Erythroblast (primary cell): Measurements from ENCODE around the gene NTN1.

Experiments
- DNase-seq, 2 experiments: peaks; one replicate each; lab custom pipeline; 2025; lab: John Stamatoyannopoulos, UW
- GATA1 ChIP-seq: IDR thresholded peaks from 2 replicates; pipeline ENCODE4 v1.6.1; 2011; ENCODE audit warnings: low read depth, mild to moderate bottlenecking, control low read depth, low read length, moderate library complexity
- POLR2A ChIP-seq: IDR thresholded peaks from 2 replicates; pipeline ENCODE4 v1.6.1; 2011; ENCODE audit warnings: mild to moderate bottlenecking, low read length

NTN1 gene

DNA sequence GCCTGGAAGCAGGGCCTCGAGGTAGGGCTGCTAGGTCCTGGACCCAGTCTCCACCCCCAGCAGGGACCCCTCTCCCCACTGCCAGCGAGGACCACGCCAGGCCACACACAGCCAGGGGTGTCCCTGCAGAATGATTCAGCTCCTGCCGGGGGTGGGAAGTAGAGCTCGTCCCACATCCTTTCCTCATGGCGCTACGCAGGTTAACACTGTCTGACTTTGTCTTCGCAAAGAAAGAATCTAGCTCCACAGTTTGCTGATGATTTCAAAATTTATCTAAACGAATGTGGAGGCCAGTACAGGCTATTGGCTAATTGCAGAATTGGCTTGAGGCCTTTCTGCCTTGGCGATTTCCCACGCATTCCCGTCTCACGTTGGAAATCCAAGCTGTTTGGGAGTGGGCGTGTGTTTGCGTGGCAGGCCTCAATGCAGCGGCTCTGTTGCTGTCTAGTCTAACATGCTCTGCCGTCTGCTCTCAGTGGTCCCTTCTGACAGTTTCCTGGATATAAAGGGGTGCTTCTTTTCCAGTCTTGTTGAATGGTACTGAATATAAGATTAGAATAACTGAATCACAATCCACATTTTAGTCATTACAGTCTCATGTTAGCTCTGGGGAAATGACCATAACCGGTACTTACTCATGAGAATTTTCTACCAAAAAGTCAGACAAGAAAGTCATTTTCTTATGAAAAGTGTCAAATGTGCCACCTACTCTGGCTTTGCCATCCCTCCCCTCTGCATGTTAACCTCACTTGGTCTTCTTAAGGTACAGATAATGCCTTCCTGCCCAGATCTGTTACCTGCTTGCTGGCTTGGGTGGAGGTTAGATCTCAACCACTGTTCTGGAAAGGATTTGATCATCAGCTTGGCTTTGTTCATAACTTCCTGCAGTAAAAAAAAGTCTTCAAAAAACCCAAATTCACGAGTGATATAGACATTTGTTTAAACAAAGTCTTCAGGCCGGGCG is 252.4 kb downstream of the NTN1 start:
- TF ChIP-seq GATA1: no peak
- TF ChIP-seq POLR2A: no peak
- DNase-seq: no peak

DNA sequence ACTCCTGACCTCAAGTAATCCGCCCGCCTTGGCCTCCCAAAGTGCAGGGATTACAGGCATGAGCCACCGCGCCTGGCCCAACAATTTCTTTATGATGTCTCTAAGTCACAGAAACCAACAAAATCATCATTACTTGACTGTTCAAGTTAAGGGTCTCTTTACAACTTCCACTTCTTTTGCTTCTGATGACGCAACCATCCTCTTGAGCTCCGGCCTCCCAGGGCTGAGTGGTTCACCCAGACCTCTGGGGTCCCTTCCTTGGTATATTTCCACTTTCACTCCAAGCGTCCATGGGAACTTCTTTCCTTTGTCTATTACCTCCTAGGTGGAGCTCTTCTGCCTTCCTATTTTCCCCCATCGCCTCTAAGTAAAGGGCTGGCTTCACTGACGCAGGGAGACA is 253.7 kb downstream of the NTN1 start:
- no peak for DNase-seq
- TF ChIP-seq POLR2A: no peak
- no peak for TF ChIP-seq GATA1

DNA sequence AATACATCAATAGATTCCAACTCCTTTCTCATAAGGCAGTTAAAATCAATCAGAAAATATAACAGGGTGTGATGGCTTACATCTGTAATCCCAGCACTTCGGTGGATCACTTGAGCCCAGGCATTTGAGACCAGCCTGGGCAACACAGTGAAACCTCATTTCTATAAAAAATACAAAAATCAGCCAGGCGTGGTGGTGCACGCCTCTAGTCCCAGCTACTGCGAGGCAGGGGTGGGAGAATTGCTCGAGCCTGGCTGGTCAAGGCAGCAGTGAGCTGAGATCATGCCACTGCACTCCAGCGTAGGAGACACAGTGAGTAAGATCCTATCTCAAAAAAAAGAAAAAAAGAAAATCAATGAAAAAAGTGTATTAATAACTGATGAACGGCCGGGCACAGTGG is 258.6 kb downstream of the NTN1 start:
- DNase-seq: no peak
- TF ChIP-seq GATA1 (no peak), POLR2A (no peak)

DNA sequence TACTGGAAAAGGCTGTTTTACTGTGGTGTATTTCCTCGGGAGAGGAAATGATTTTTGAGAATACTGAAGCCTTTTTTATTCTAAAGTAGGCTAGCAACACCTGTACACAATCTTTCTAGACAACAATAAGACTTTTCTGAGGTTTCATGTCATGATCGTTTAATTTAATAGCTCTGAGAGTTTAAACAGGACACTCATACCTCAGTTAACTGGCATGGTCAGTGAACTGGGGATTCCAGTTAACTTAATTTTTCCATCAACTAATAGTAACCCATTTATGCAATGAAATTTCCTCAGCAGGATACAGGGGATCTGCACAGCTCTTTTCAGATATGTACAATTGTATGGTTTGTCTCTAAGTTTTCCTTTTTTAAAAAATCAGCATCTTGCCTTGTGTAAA is 262.6 kb downstream of the NTN1 start:
- TF ChIP-seq POLR2A (no peak), GATA1 (no peak)
- DNase-seq: no peak

DNA sequence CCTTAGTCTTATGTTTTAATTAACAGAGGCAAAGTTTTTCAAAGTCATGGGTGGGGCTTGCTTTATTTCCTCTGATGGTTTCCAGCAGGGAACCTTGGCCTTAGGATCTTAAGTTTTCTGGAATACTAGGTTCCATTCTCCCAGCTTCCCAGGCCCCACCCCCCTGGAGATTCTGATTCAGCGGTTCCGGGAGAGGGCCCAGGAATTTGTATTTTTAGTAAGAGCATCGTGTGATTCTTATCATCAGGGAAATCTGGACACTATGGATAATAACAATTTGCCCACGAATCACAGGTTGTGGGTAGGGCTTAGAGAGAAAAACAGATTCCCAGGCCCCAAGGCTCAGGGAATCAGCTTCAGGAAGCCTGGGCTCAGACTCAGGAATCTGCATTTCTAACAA is 263.6 kb downstream of the NTN1 start:
- DNase-seq: no peak
- TF ChIP-seq GATA1 (no peak), POLR2A (no peak)

DNA sequence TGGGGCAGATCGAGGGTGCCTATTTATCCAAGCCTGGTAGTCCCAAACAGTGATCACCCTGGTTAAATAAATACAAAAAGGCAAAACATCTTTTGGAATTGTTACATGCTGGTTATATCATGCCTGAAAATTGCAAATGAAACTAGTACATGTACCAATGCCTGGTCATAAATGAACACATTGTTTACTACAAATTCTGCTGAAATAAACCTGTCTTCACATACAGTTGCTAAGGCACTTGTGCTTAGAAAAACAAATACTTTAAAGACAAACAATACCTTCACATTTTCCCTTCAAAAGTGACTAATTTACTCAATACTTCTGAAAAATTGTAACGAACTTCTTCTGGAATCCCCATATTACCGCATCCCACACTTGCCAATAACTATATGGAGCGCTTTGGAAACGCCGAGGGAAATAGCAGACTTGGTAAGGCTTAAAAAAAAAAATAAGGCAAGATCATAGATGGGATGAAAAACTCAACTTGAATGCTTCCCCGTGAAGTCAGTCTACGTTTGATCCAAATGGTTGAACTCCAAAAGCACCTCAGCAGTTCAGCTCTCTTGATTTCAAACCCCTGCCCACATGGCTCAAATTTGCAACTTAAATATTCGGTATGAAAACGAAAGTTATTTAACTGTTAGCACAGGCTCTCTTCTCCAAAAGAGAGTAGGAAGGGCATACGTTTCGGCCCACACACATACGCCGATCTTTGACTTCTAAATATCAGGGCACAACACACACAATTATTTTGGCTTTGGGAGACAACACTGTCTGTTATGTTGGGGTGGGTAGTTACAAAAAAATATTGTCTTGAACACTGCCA is 264.5 kb downstream of the NTN1 start:
- TF ChIP-seq GATA1 (no peak), POLR2A (no peak)
- DNase-seq: no peak

DNA sequence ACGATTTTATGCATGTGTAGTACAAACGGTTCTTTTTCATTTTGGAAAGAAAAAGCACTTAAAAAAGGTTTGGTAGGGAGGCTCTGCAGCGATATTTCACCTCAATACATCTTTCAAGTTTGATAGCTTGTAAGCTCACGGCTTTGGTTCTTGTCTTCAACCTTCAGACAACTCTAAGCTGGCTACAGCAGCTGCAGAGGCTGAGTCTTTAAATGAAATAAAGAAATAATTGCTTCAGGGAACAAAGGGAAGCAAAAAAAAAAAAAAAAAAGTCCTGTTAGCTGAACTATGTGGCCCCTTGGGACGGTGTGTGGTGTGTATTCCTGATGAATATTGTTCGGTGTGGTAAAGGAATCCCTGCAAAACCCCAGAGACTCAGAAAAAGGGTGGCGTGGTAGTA is 265.1 kb downstream of the NTN1 start:
- TF ChIP-seq GATA1 (no peak), POLR2A (no peak)
- DNase-seq: no peak

DNA sequence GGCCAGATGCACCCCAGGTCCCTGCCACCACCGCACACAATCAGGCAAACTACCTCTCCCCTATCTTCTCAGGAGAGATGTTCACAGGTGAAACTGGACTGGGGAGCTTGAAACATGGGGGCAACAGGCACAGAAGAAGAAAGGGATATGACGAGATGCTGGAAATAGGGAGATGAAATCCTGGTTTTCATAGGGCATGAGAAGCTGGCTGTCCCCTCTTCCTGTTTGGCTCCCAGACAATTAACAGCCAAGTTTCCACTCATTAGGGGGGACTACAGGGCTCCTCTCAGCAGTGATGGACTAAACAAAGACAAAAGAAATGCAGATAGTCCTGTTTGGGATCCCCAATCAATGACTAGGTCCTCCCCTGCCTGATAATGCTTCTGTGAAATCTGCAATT is 266.0 kb downstream of the NTN1 start:
- DNase-seq: no peak
- TF ChIP-seq GATA1: no peak
- TF ChIP-seq POLR2A: no peak

DNA sequence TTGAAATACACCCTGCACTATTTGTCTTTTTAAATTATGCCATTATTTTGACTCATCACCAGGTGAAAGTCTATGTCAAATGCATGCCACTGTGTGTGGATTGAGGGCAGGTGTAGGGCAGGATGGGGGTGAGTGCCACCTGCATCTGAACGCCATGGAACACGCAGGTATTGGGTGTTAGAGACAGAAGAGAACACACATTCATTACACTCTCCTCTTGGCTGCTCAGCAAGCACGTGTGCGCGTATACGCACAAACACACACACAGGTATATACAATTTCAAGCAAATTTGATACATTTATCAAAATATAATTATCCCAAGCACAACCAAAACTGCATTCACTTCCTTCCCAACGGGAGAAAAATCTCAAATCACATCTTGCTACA is 268.9 kb downstream of the NTN1 start:
- TF ChIP-seq GATA1 (no peak), POLR2A (no peak)
- no peak for DNase-seq

DNA sequence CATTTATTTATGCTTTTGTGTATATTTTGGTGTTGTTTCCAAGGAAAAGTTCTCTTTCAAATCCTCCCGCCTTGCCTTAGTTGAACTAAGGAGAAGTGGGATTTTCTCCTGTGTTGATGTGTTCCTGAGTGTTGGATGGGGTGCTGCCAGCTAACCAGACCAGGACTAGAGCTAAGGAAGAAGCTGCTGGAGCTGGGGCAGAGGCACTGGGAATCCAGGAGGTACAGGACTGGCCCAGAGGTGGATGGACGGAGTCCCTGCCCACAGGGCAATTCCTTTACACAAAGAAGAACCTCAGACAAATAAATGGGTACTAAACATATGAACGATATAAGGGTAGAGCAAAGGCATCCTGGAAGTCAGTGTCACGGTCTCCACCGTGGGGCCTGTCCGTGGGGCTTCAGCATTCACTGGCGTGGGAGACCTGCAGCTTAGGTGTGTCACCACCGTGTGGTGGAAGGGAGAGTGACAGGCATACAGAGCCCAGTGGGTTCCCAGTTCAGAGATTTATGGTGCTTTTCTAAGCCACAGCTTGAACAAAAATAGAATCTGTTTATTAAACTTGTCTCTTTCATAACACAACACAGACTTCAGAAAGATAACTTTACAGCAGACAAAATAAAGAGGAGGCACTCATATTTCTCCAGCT is 270.7 kb downstream of the NTN1 start:
- peak in 1 of 2 experiments; percentile 23 for DNase-seq
- TF ChIP-seq GATA1: no peak
- no peak for TF ChIP-seq POLR2A

DNA sequence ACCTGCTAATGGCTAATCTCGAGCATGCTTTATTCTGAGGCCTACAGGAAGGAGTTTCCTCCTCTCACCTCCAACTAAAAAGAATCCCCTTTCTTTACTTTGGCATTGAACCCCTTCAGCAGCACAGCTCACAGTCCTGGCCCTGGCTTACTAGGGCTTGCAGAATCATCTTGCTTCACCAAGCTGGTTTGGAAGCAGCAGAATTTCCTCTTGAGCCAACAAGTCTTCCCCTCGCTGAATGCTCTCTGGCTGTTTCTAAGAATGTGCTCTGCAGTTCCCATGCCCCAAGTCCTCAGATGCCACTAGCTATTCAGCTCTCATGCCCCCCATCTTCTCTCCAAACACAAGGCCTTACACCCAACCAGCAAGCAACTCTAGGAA is 271.2 kb downstream of the NTN1 start:
- TF ChIP-seq GATA1 (no peak), POLR2A (no peak)
- DNase-seq: no peak
